MM.1S (cell line): ENCODE results near the gene IL18BP.

Source experiments
- CTCF ChIP-seq: fragments of 300-600 bp; sonication (generic); IDR thresholded peaks from 2 replicates; pipeline ENCODE4 v1.5.1; 2016; ENCODE audit warnings: antibody characterized with exemption, low read length, mixed read lengths
- EZH2 ChIP-seq: fragments of 300-600 bp; sonication (generic); optimal IDR thresholded peaks from 2 replicates; pipeline ENCODE3; 2017; ENCODE audit warnings: low read depth, mild to moderate bottlenecking, antibody characterized with exemption, low read length, mixed read lengths
- EZH2phosphoT487 ChIP-seq: fragments of 300-600 bp; sonication (generic); IDR thresholded peaks from 2 replicates; pipeline ENCODE4 v1.6.1; 2018; ENCODE audit warnings: antibody characterized with exemption, low read length

- TF ChIP-seq CTCF, result no peak
- TF ChIP-seq EZH2, result no peak
- TF ChIP-seq EZH2phosphoT487, result no peak
Measured at GRCh38 chr11:71955898-71956456, 42.7 kb upstream of the IL18BP start.
